Measurements from ENCODE around the gene GALNT9.

GALNT9 gene

GRCh38 chr12:132259364-132259871 lies 70.0 kb downstream of the GALNT9 start:
- peaks cover 27% of the 10 kb centered on the region for H3K4me1 Mint-ChIP-seq
- no peaks in the 10 kb centered on the region for H3K36me3 Mint-ChIP-seq (ENCODE audit: low read depth)
- no peak overlapping the region for H3K27ac Mint-ChIP-seq
- DNase-seq, result no peak
- no peak overlapping the region for H3K4me3 Mint-ChIP-seq
- H3K9me3 Mint-ChIP-seq, result no peaks in the 10 kb centered on the region
- H3K27me3 Mint-ChIP-seq (ENCODE audit: low read depth, poor library complexity), result peaks cover 29% of the 10 kb centered on the region
- TF ChIP-seq CTCF (IDR thresholded peaks at IDR 0.05), result no peak

- Mint-ChIP-seq H3K27me3 (ENCODE audit: low read depth, poor library complexity) (peaks cover 33% of the 10 kb centered on the region), H3K4me1 (peaks cover 20% of the 10 kb centered on the region), H3K27ac (no peak overlapping the region), H3K36me3 (ENCODE audit: low read depth) (no peaks in the 10 kb centered on the region), H3K9me3 (no peaks in the 10 kb centered on the region), H3K4me3 (no peak overlapping the region)
- no peak for DNase-seq
- TF ChIP-seq CTCF (IDR thresholded peaks at IDR 0.05), result no peak
Observed at GRCh38 chr12:132258543-132258942, 70.8 kb downstream of the GALNT9 start.

- Mint-ChIP-seq H3K9me3 (no peaks in the 10 kb centered on the region), H3K36me3 (ENCODE audit: low read depth) (no peaks in the 10 kb centered on the region), H3K27me3 (ENCODE audit: low read depth, poor library complexity) (peaks cover 27% of the 10 kb centered on the region), H3K27ac (no peak overlapping the region), H3K4me1 (peaks cover 14% of the 10 kb centered on the region), H3K4me3 (no peak overlapping the region)
- no peak for TF ChIP-seq CTCF (IDR thresholded peaks at IDR 0.05)
- no peak for DNase-seq
Observed at GRCh38 chr12:132257955-132258490, 71.4 kb downstream of the GALNT9 start.

- peaks cover 15% of the 10 kb centered on the region for H3K4me1 Mint-ChIP-seq
Observed at GRCh38 chr12:132257206-132257954, 72.0 kb downstream of the GALNT9 start.

GRCh38 chr12:132256646-132257045 lies 72.7 kb downstream of the GALNT9 start:
- Mint-ChIP-seq H3K4me1 (peaks cover 14% of the 10 kb centered on the region), H3K4me3 (no peak overlapping the region), H3K36me3 (ENCODE audit: low read depth) (no peaks in the 10 kb centered on the region), H3K27ac (no peak overlapping the region), H3K27me3 (ENCODE audit: low read depth, poor library complexity) (peaks cover 24% of the 10 kb centered on the region), H3K9me3 (no peaks in the 10 kb centered on the region)
- TF ChIP-seq CTCF (IDR thresholded peaks at IDR 0.05), result no peak
- DNase-seq, result no peak

More at GRCh38 chr12:132257206-132257954, 72.0 kb downstream of the GALNT9 start:
- no peaks in the 10 kb centered on the region for H3K9me3 Mint-ChIP-seq
- no peak overlapping the region for H3K27ac Mint-ChIP-seq
- H3K36me3 Mint-ChIP-seq (ENCODE audit: low read depth), result no peaks in the 10 kb centered on the region
- DNase-seq, result no peak
- H3K27me3 Mint-ChIP-seq (ENCODE audit: low read depth, poor library complexity), result peaks cover 27% of the 10 kb centered on the region
- TF ChIP-seq CTCF (IDR thresholded peaks at IDR 0.05), result no peak
- H3K4me3 Mint-ChIP-seq, result no peak overlapping the region

Measured in nephron progenitor cell (in vitro differentiated cells).